Measurements from ENCODE around the gene SLC28A1.
"Not testable (repeated sequence)": the region's sequence is repeated elsewhere in the genome, so short reads cannot be mapped to it uniquely, and the experiment has no call there.

The SLC28A1 gene, protein sequence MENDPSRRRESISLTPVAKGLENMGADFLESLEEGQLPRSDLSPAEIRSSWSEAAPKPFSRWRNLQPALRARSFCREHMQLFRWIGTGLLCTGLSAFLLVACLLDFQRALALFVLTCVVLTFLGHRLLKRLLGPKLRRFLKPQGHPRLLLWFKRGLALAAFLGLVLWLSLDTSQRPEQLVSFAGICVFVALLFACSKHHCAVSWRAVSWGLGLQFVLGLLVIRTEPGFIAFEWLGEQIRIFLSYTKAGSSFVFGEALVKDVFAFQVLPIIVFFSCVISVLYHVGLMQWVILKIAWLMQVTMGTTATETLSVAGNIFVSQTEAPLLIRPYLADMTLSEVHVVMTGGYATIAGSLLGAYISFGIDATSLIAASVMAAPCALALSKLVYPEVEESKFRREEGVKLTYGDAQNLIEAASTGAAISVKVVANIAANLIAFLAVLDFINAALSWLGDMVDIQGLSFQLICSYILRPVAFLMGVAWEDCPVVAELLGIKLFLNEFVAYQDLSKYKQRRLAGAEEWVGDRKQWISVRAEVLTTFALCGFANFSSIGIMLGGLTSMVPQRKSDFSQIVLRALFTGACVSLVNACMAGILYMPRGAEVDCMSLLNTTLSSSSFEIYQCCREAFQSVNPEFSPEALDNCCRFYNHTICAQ

DNA sequence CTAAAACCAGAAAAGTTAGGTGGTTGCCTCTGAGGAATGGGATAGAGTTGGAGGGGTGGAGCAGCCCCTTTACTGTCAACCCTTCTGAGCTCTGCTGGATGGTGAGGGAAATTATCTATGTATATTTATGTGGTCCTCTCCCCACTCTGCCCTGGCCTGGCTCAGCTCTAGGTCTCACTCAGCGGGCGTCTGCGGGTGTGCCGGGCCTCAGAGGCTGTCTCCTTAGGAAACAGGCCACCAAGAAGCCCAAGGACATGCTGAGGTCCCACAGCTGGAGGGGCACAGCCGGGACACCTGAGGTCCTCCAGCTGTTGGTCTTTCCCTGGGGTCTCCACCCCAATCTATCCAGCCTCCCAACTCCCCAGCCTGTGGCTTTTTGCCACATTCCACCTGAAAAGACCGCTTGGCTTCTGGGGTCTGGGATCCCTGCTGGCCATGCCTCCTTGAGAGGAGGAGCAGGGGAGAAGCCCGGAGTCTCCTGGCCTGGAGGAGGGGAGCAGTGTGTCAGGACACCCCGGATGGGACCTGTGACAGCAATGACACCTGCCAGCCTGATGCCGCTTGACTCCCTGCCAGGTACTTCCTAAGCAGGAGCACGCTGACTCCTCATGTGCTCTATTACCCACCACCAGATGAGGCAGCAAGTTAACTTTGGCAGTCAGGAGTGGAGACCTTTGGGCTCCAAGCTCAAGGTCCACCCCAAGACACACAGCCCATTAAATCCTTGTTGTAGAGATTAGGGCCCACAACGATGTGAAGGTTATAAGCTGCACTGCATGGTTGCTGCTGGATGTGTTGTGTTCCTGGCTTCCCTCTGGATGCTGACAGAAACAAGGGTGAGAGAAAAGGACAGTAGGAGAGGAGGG is at the start of gene SLC28A1:
Gene SLC28A1 (plus strand): TSS at position 747 of the 866 bp plus-strand sequence. CDS start 3,099 bp downstream, outside the sequence.
- no peak for DNase-seq

DNA sequence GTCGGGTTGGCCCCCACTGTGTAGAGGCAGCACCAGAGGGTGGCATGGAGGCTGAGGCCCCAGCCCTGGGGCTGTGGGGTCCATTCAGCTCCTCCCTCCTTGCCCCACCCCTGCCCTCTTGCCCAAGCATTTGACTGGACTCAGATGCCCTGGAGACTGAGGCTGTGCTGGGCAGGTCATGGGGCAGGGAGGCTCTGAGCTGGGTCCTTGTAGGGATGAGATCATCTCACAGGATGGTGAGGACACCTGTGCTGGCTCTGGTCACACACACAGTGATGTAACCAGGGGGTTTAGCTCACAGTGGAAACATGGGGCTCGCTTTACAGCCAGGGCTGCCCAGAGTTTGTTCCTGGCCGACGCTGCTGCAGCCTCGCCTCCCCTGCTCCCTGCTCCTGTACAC is 49.5 kb upstream of the SLC28A1 start:
- DNase-seq = no peak

DNA sequence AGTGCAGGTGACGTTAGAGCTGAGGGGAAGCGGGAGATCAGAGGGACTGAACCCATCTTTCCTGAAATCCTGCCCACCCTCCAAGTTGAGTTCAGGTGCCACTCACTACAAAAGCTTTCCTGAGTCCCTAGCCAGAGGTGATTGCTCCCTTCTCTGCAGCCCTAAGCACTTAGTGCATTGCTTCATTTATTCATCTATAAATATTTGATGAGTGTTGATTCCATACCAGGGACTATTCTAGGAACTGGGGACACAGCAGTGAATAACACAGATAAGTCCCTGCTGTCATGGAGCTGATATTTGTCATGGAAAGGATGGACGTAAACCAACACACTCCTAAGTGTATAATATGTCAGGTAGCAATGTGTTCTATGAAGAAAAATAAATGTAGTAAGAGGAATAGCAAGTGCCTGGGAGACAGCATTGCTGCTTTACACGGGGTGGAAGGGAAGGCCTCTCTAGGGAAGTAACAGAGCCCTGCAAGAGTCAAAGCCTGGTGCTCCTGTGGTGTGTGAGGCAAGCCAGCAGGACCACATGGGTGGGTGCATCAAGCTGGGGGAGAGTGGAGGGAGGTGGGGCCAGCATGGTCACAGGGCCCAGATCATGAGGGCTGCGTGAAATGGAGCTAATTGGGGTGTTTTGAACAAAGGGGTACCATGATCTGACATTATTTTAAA is 48.7 kb upstream of the SLC28A1 start:
- DNase-seq = no peak

DNA sequence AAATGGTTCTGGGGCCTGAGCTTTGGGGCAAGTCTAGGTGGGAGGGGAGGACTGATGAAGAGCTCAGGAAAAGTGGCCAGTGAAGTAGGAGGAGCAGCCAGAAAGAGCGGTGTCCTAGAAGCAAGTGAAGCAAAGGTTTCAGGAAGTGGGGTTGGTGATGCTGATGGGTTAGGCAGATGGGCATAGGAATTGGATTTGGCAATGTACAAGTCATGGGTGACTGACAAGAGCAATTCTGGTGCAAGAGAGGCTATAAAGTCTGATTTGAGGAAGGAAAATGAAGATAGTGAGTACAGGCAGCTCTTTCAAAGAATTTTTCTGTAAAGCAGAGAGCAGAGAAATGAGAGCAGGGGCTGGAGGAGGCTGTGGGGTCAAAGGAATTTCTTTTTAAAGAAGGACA is 47.6 kb upstream of the SLC28A1 start:
- no peak for DNase-seq

DNA sequence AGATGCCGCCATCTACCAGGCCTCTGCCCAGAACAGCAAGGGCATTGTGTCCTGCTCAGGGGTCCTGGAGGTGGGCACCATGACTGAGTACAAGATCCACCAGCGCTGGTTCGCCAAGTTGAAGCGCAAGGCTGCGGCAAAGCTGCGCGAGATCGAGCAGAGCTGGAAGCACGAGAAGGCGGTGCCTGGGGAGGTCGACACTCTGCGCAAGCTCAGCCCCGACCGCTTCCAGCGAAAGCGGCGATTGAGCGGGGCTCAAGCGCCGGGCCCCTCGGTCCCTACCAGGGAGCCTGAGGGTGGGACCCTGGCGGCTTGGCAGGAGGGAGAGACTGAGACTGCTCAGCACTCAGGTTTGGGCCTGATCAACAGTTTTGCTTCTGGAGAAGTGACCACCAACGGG is 44.7 kb upstream of the SLC28A1 start:
- DNase-seq = no peak

DNA sequence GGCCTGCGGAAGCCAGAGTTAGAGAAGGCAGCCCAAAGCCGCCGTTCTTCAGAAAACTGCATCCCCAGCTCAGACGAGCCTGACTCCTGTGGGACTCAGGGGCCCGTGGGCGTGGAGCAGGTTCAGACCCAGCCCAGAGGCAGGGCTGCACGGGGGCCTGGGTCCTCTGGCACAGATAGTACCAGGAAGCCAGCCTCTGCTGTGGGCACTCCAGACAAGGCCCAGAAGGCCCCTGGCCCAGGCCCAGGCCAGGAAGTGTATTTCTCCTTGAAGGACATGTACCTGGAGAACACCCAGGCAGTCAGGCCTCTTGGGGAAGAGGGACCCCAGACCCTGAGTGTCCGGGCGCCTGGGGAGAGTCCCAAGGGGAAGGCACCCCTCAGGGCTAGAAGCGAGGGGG is 44.2 kb upstream of the SLC28A1 start:
- no peak for DNase-seq

DNA sequence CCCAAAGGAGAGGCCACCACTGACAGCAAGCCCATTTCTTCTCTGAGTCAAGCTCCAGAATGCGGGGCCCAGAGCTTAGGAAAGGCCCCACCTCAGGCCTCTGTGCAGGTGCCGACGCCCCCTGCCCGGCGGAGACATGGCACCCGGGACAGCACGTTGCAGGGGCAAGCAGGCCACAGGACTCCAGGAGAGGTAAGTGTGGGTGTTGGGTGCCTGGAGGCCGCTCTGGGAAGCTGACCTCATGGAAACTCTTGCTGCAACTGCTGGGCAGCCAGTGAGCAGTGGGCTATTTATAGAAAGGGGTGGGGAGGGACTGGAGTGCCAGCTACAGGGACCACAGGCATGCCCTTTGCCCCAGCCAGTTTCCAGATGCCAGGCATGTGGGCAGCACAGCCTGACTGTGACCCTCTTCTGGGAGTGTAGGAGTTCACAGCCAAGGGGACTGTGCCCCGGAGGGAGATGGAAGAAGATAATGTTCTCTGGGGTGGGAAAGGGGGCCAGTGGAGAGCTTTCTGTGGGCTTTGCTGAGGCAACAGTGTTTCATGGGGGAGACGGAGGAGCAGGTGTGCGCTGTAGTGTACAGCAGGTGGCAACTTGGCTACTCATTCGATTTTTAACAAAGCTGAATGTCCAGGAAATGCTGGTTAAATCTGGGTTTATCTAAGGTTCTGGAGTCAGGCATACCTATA is 43.6 kb upstream of the SLC28A1 start:
- no peak for DNase-seq

DNA sequence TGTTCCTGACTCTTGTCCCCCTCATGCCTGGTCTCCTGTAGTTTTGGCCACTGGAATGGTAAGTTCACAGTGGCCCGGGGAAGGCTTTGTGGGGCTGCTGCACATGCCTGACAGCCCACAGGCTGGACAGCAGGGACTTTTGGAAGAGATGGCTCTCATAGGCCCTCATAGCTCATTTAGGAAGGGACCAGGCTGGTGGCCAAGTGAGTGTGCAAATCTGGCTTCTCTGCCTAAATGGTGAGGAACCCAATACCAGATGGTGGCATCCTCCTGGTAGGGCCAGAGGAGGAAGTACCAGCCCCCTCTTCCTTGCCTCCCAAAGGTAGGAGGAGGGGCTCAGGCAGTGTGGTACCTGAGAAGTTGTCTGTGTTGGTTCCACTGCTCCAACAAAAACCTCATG is 41.7 kb upstream of the SLC28A1 start:
- DNase-seq = no peak

DNA sequence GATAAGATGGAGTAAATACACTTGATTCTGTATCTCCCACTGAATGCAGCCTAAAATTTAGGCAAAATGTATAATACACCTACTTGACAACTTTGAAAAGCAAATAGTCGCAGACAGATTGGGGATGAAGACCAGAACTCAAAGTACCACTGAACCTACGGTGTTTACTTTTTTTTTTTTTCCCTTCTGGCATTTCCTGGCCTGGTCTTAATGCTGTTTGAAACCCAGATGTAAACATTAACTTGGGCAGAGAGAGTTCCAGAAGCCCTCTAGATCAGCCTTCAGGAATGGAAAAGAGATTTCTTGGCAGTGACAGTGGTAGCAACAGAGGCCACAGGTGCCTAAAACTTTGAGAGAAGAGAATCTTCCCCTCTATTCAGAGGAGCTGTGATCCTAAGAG is 39.5 kb upstream of the SLC28A1 start:
- DNase-seq = no peak

DNA sequence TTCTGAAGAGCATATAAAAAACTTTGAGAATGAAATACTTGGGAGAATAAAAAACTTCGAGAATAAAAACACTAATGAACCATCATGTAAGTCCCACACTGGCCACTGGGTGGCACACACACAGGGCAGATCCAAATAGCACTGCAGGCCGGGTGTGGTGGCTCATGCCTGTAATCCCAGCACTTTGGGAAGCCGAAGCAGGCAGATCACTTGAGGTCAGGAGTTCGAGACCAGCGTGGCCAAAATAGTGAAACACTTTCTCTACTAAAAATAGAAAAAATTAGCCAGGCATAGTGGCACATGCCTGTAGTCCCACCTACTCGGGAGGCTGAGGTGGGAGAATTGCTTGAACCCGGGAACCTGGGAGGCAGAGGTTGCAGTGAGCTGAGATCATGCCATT is 38.8 kb upstream of the SLC28A1 start:
- not testable (repeated sequence) for DNase-seq

DNA sequence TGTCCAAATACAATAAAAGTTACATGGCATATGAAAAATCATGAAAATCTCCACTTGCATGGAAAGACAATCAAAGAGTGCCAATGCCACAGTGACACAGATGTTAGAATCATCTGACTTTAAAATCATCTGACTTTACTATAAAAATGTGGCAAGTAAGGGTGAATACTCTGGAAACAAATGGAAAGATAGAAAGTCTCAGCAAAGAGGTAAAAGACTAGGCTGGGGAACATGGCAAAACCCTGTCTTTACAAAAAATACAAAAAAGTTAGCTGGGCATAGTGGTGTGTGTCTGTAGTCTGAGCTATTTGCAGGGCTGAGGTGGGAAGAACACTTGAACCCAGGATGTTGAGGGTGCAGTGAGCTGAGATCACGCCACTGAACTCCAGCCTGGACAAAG is 38.2 kb upstream of the SLC28A1 start:
- DNase-seq = no peak

DNA sequence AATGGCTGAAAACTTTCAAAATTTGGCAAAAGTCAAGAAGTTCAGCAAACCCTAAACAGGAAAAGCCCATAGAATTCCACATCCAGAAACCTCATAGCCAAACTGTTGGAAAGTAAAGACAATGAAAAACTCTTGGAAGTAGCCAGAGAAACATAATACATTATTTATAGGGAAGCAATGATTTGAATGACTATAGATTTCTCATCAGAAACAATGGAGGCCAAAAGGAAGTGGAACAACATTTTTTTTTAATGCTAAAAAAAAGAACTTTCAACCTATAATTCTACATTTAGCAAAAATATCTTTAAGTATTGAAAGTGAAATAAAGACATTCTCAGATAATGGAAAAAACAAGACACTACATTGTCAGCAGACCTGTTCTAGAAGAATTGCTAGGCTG is 37.1 kb upstream of the SLC28A1 start:
- no peak for DNase-seq

DNA sequence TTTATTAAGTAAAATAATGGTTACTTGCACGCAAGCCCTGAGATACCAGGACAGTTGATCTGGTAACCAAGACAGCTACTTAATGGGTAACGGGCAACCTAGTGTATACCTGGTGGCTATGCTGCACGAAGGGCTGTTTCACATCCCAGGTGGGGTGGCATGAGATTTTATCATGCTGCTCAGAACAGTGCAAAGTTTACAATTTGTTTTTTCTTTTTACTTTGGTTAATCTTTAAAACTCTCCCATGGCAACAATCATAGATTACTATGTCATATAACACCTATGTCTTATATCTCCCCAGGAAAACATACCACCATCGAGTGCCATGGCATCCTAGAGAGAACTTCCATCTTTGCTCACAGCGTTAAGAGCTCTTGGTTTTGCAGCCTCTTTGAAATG is 32.2 kb upstream of the SLC28A1 start:
- no peak for DNase-seq

DNA sequence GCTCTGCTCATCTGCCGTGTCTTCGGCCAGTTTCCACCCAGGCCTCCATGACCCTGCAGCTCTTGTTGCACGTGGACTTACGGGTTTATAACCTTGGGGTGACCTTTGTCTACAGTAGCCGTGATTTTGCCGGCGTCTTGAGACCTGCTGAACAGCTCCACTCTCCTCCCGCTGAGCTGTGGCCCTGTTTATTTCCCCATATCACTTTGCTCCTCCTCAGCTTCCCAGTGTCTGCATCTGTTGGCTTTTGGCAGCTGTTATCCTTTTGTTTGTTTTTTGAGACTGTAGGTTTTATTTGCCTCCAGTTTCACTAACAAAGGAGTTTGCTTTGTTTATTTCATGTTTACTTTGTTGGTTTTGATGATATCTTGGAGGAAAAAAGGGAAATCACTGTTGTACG is 29.3 kb upstream of the SLC28A1 start:
- DNase-seq = no peak

DNA sequence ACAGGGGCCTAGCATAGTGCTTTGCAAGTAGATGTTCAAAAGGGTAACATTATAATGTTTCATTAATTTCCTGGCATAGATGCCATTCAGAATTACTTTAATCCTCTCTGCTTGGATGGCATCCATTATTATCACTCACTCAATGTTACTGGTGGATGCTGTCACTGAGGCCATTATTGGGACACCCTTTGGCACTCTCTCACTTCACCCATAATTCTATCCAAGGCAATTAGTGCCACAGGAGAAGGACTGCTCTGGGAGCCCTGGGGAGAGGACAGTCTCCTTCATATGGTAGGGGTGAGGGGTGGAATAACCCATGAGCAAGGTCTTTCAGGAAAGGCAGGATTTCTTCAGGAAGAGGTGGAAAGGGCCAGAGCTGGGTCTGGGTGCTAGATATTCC is 28.7 kb upstream of the SLC28A1 start:
- DNase-seq = no peak

DNA sequence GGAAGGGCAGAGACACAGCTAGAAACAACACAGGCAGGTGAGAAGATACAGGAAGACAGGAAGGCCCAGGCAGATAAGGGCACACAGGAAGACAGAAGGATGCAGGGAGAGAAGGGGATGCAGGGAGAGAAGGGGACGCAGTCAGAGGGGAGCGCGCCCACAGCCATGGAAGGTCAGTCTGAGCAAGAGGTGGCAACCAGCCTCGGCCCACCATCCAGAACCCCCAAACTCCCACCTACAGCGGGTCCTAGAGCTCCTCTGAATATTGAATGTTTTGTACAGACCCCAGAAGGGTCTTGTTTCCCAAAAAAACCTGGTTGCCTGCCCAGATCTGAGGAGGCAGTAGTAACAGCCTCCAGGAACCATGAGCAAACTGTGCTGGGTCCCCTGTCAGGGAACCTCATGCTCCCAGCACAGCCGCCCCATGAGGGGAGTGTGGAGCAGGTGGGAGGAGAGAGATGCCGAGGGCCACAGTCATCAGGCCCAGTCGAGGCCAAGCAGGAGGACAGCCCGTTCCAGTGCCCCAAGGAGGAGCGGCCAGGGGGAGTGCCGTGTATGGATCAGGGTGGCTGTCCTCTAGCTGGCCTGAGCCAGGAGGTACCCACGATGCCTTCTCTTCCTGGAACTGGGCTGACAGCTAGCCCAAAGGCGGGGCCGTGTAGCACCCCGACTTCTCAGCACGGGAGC is 27.6 kb upstream of the SLC28A1 start:
- no peak for DNase-seq

DNA sequence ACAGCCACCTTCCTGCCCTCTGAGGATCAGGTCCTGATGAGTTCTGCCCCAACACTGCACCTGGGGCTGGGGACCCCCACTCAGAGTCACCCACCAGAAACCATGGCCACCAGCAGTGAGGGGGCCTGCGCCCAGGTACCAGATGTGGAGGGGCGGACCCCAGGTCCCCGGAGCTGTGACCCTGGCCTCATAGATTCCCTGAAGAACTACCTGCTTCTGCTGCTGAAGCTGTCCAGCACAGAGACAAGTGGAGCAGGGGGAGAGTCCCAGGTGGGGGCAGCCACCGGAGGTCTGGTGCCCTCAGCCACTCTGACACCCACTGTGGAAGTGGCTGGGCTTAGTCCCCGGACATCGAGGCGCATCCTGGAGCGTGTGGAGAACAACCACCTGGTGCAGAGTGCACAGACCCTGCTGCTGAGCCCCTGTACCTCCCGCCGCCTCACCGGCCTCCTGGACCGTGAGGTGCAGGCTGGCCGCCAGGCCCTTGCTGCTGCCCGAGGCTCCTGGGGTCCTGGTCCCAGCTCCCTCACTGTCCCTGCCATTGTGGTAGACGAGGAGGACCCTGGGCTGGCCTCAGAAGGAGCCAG is 27.0 kb upstream of the SLC28A1 start:
- DNase-seq = no peak

DNA sequence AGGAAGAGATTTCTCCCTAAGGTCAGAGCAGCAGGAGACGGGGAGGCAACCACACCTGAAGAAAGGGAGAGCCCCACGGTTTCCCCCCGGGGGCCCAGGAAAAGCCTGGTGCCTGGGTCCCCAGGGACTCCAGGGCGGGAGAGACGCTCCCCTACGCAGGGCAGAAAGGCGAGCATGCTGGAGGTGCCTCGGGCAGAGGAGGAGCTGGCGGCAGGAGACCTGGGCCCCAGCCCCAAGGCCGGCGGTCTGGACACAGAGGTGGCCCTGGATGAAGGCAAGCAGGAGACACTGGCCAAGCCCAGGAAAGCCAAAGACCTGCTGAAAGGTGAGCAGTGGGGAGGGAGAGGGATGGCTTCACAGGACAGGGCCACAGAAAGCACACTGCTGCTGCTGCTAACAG is 26.2 kb upstream of the SLC28A1 start:
- no peak for DNase-seq

DNA sequence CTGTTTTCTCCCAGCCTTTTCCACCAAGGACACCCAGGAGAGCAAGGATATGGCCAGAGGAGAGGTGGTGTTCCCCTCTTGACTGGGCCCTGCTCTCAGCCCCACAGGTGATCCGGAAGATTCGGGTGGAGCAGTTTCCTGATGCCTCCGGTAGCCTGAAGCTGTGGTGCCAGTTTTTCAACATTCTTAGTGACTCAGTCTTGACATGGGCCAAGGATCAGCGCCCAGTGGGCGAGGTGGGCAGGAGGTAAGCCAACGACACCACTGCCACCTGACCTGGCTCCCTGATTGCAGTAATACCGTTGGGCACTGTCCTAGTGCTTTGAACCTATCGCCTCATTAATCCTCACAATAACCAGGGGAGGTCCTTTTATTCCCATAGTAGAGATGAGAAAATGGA is 25.3 kb upstream of the SLC28A1 start:
- DNase-seq = no peak

DNA sequence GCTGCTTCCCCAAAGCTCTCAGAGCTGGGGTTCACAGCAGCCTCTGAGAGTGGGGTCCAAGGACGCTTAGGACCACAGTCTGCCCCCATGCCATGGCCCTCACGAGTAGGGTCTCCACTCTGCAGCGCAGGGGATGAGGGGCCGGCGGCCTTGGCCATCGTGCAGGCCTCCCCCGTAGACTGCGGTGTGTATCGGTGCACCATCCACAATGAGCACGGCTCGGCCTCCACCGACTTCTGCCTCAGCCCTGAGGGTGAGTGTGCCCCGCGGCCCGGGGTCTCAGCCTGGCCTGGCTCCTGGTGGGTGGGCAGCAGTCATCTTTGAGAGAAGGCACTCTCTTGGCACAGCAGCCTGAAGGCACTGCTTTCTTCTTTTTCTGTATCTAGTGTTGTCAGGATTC is 24.8 kb upstream of the SLC28A1 start:
- DNase-seq = no peak

DNA sequence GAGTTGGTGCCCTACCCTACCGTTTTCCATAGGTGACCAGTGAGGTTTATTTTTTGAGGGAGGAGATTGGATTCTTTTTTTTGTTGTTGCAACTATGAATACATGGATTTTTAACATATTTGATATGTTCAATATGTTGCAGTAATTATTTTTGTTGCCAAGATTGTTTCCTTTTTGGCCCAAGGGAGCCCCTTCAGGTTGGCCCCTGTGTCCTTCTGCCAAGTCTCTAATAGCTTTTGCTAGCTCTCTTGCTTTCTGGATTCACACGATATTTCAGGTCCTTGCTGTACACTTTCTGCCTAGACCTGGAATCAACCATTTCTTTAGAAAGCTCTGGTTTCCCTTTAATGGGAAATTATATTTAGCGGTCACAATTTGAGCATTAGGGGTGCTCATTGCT is 22.7 kb upstream of the SLC28A1 start:
- no peak for DNase-seq
